H1 (cell line): ENCODE measurements around the gene EPB41L3. TPM values are rescaled to one million over a fixed set of nuclear protein-coding genes. Genes with fewer than 3 reads are reported as not detected.

Experiments
- ASH2L ChIP-seq: fragments of 200-600, 300-600 bp; sonication (generic); IDR thresholded peaks from one replicate; pipeline ENCODE4 v1.7.1; 2017; ENCODE audit warnings: low read length
- CHD7 ChIP-seq: fragments of 300-600 bp; sonication (generic); IDR thresholded peaks from 2 replicates; pipeline ENCODE4 v1.7.1; 2012; ENCODE audit warnings: low read length, moderate library complexity, mild to moderate bottlenecking, inconsistent platforms; ENCODE audit not compliant: insufficient replicate concordance
- EZH2 ChIP-seq: fragments of 200-600 bp; sonication (generic); IDR thresholded peaks from 2 replicates; pipeline ENCODE4 v1.7.1; 2012; ENCODE audit warnings: low read depth, mild to moderate bottlenecking, moderate library complexity, low read length, inconsistent platforms; ENCODE audit not compliant: severe bottlenecking
- GABPA ChIP-seq: IDR thresholded peaks from 2 replicates; pipeline ENCODE4 v1.6.1; 2011; ENCODE audit warnings: mild to moderate bottlenecking, low read length, moderate library complexity, borderline replicate concordance; ENCODE audit not compliant: insufficient read depth
- KDM1A ChIP-seq: fragments of 200-600, 300-600 bp; sonication (generic); IDR thresholded peaks from 2 replicates; pipeline ENCODE4 v1.7.1; 2016; ENCODE audit warnings: mild to moderate bottlenecking, low read length, borderline replicate concordance
- KDM5A ChIP-seq: fragments of 200-600 bp; IDR thresholded peaks from 2 replicates; pipeline ENCODE4 v1.7.1; 2012; ENCODE audit warnings: mild to moderate bottlenecking, low read length, inconsistent platforms, mixed read lengths
- POLR2AphosphoS5 ChIP-seq: IDR thresholded peaks from 2 replicates; pipeline ENCODE4 v1.6.1; 2011; ENCODE audit warnings: low read depth, low read length
- RBBP5 ChIP-seq: IDR thresholded peaks from 2 replicates; pipeline ENCODE4 v1.7.1; 2012; ENCODE audit warnings: low read depth, mild to moderate bottlenecking, inconsistent platforms, low read length, moderate library complexity, borderline replicate concordance
- SIRT6 ChIP-seq: IDR thresholded peaks from one replicate; pipeline ENCODE4 v1.7.1; 2012; ENCODE audit warnings: low read length, inconsistent platforms
- TBP ChIP-seq: IDR thresholded peaks from 2 replicates; pipeline ENCODE4 v1.6.1; 2011; ENCODE audit warnings: low read depth, low read length, improper control_type of control experiment
- polyA plus RNA-seq, 7 experiments: library from polyadenylated mRNA; depleted of rRNA in 3 of 7; stranded (reverse) in 5 of 7; unstranded in 2 of 7; fragments of >200 nt in 5 of 7; fragments of 200-250 nt in 2 of 7; gene quantifications; 1 replicate in 5 of 7; 2 replicates in 1 of 7; 4 replicates in 1 of 7; pipeline versions ENCODE4 v1.2.1 to v1.2.3, GENCODE V29; 2011 to 2013; ENCODE audit warnings: missing spikeins in 2 of 7, mixed read lengths in 2 of 7
- total RNA-seq: library from RNA; stranded (reverse); fragmentation: NEBNext Ultra II Directional; extraction: Animal tissue kit (Norgen Biotek cat#: 25700); gene quantifications from 2 replicates; pipeline ENCODE4 v1.2.1, GENCODE V29; 2021

Gene EPB41L3
- total and polyA plus RNA-seq, 2 of the 8 experiments (the other 6 are each of a cell fraction or from before 2014, with no cell fraction given), result 7.9 to 16.1 TPM

- TF ChIP-seq CHD7 (no peak), GABPA (no peak), POLR2AphosphoS5 (no peak), TBP (no peak), KDM1A (no peak), RBBP5 (no peak), SIRT6 (no peak), ASH2L (no peak), EZH2 (no peak), KDM5A (no peak)
Measured at GRCh38 chr18:5554629-5555028, 10.8 kb upstream of the EPB41L3 start (continued).
